ENCODE data around the gene SPRN.
"Not testable (repeated sequence)": the region's sequence is repeated elsewhere in the genome, so short reads cannot be mapped to it uniquely, and the experiment has no call there.

SPRN gene

GRCh38 chr10:133424601-133425000 is at the start of gene SPRN:
Gene SPRN (minus strand): TSS chr10:133424625. CDS start chr10:133423681, 944 bp downstream.
- peaks cover 6 to 12% of the 10 kb centered on the region in 2 donors for H3K36me3 ChIP-seq (ENCODE audit: control insufficient read depth in 2 of 2, insufficient read depth in 2 of 2, low read length in 2 of 2)

GRCh38 chr10:133474027-133474426 is 49.6 kb upstream of the SPRN start:
- H3K27ac ChIP-seq (ENCODE audit: low read depth in 2 of 2, low read length in 2 of 2), result no peak overlapping the region
- H3K27me3 ChIP-seq (ENCODE audit: control insufficient read depth in 2 of 2, insufficient read depth in 2 of 2, low read length in 2 of 2), result no peaks in the 10 kb centered on the region
- no peak overlapping the region for H3K9ac ChIP-seq (ENCODE audit: low read depth in 1 of 2, low read length in 2 of 2)
- no peak overlapping the region for H3K4me3 ChIP-seq (ENCODE audit: low read length in 2 of 2)
- no peaks in the 10 kb centered on the region for H3K9me3 ChIP-seq (ENCODE audit: control insufficient read depth in 2 of 2, low read length in 2 of 2)
- no peaks in the 10 kb centered on the region for H3K4me1 ChIP-seq (ENCODE audit: control insufficient read depth in 2 of 2, insufficient read depth in 2 of 2, low read length in 2 of 2)
- no peaks in the 10 kb centered on the region for H3K36me3 ChIP-seq (ENCODE audit: control insufficient read depth in 2 of 2, insufficient read depth in 2 of 2, low read length in 2 of 2)

More at GRCh38 chr10:133424601-133425000, at the start of gene SPRN:
- not testable (repeated sequence) for H3K27me3 ChIP-seq (ENCODE audit: control insufficient read depth in 2 of 2, insufficient read depth in 2 of 2, low read length in 2 of 2); H3K27ac ChIP-seq (ENCODE audit: low read depth in 2 of 2, low read length in 2 of 2); H3K4me1 ChIP-seq (ENCODE audit: control insufficient read depth in 2 of 2, insufficient read depth in 2 of 2, low read length in 2 of 2); H3K4me3 ChIP-seq (ENCODE audit: low read length in 2 of 2); H3K9me3 ChIP-seq (ENCODE audit: control insufficient read depth in 2 of 2, low read length in 2 of 2); H3K9ac ChIP-seq (ENCODE audit: low read depth in 1 of 2, low read length in 2 of 2)

GRCh38 chr10:133473270-133473669 is 48.8 kb upstream of the SPRN start:
- no peaks in the 10 kb centered on the region for H3K9me3 ChIP-seq (ENCODE audit: control insufficient read depth in 2 of 2, low read length in 2 of 2)
- no peak overlapping the region for H3K9ac ChIP-seq (ENCODE audit: low read depth in 1 of 2, low read length in 2 of 2)
- no peaks in the 10 kb centered on the region for H3K36me3 ChIP-seq (ENCODE audit: control insufficient read depth in 2 of 2, insufficient read depth in 2 of 2, low read length in 2 of 2)
- H3K4me1 ChIP-seq (ENCODE audit: control insufficient read depth in 2 of 2, insufficient read depth in 2 of 2, low read length in 2 of 2), result no peaks in the 10 kb centered on the region
- no peak overlapping the region for H3K27ac ChIP-seq (ENCODE audit: low read depth in 2 of 2, low read length in 2 of 2)
- H3K27me3 ChIP-seq (ENCODE audit: control insufficient read depth in 2 of 2, insufficient read depth in 2 of 2, low read length in 2 of 2), result no peaks in the 10 kb centered on the region
- H3K4me3 ChIP-seq (ENCODE audit: low read length in 2 of 2), result no peak overlapping the region

GRCh38 chr10:133471300-133472109 is 47.1 kb upstream of the SPRN start:
- no peaks in the 10 kb centered on the region for H3K36me3 ChIP-seq (ENCODE audit: control insufficient read depth in 2 of 2, insufficient read depth in 2 of 2, low read length in 2 of 2)
- H3K9ac ChIP-seq (ENCODE audit: low read depth in 1 of 2, low read length in 2 of 2), result no peak overlapping the region
- no peak overlapping the region for H3K4me3 ChIP-seq (ENCODE audit: low read length in 2 of 2)
- no peaks in the 10 kb centered on the region for H3K27me3 ChIP-seq (ENCODE audit: control insufficient read depth in 2 of 2, insufficient read depth in 2 of 2, low read length in 2 of 2)
- H3K27ac ChIP-seq (ENCODE audit: low read depth in 2 of 2, low read length in 2 of 2), result no peak overlapping the region
- no peaks in the 10 kb centered on the region for H3K9me3 ChIP-seq (ENCODE audit: control insufficient read depth in 2 of 2, low read length in 2 of 2)
- H3K4me1 ChIP-seq (ENCODE audit: control insufficient read depth in 2 of 2, insufficient read depth in 2 of 2, low read length in 2 of 2), result no peaks in the 10 kb centered on the region

GRCh38 chr10:133469205-133469604 is 44.8 kb upstream of the SPRN start:
- H3K9ac ChIP-seq (ENCODE audit: low read depth in 1 of 2, low read length in 2 of 2); H3K27ac ChIP-seq (ENCODE audit: low read depth in 2 of 2, low read length in 2 of 2); H3K4me3 ChIP-seq (ENCODE audit: low read length in 2 of 2); H3K36me3 ChIP-seq (ENCODE audit: control insufficient read depth in 2 of 2, insufficient read depth in 2 of 2, low read length in 2 of 2); H3K9me3 ChIP-seq (ENCODE audit: control insufficient read depth in 2 of 2, low read length in 2 of 2); H3K27me3 ChIP-seq (ENCODE audit: control insufficient read depth in 2 of 2, insufficient read depth in 2 of 2, low read length in 2 of 2); H3K4me1 ChIP-seq (ENCODE audit: control insufficient read depth in 2 of 2, insufficient read depth in 2 of 2, low read length in 2 of 2): not testable (repeated sequence)

- Histone ChIP-seq H3K4me3 (ENCODE audit: low read length in 2 of 2) (no peak overlapping the region), H3K9ac (ENCODE audit: low read depth in 1 of 2, low read length in 2 of 2) (no peak overlapping the region), H3K9me3 (ENCODE audit: control insufficient read depth in 2 of 2, low read length in 2 of 2) (no peaks in the 10 kb centered on the region), H3K4me1 (ENCODE audit: control insufficient read depth in 2 of 2, insufficient read depth in 2 of 2, low read length in 2 of 2) (no peaks in the 10 kb centered on the region), H3K27ac (ENCODE audit: low read depth in 2 of 2, low read length in 2 of 2) (no peak overlapping the region), H3K27me3 (ENCODE audit: control insufficient read depth in 2 of 2, insufficient read depth in 2 of 2, low read length in 2 of 2) (no peaks in the 10 kb centered on the region), H3K36me3 (ENCODE audit: control insufficient read depth in 2 of 2, insufficient read depth in 2 of 2, low read length in 2 of 2) (no peaks in the 10 kb centered on the region)
Measured at GRCh38 chr10:133467286-133467911, 43.0 kb upstream of the SPRN start.

- H3K27me3 ChIP-seq (ENCODE audit: control insufficient read depth in 2 of 2, insufficient read depth in 2 of 2, low read length in 2 of 2), result no peaks in the 10 kb centered on the region
- H3K36me3 ChIP-seq (ENCODE audit: control insufficient read depth in 2 of 2, insufficient read depth in 2 of 2, low read length in 2 of 2), result no peaks in the 10 kb centered on the region
- no peaks in the 10 kb centered on the region for H3K4me1 ChIP-seq (ENCODE audit: control insufficient read depth in 2 of 2, insufficient read depth in 2 of 2, low read length in 2 of 2)
- H3K4me3 ChIP-seq (ENCODE audit: low read length in 2 of 2), result no peak overlapping the region
- H3K27ac ChIP-seq (ENCODE audit: low read depth in 2 of 2, low read length in 2 of 2), result no peak overlapping the region
- H3K9ac ChIP-seq (ENCODE audit: low read depth in 1 of 2, low read length in 2 of 2), result no peak overlapping the region
- no peaks in the 10 kb centered on the region for H3K9me3 ChIP-seq (ENCODE audit: control insufficient read depth in 2 of 2, low read length in 2 of 2)
Measured at GRCh38 chr10:133466683-133467275, 42.4 kb upstream of the SPRN start.

- Histone ChIP-seq H3K36me3 (ENCODE audit: control insufficient read depth in 2 of 2, insufficient read depth in 2 of 2, low read length in 2 of 2) (no peaks in the 10 kb centered on the region), H3K9ac (ENCODE audit: low read depth in 1 of 2, low read length in 2 of 2) (no peak overlapping the region), H3K27ac (ENCODE audit: low read depth in 2 of 2, low read length in 2 of 2) (no peak overlapping the region)
Measured at GRCh38 chr10:133465950-133466474, 41.6 kb upstream of the SPRN start.

GRCh38 chr10:133465191-133465949 is 40.9 kb upstream of the SPRN start:
- Histone ChIP-seq H3K9ac (ENCODE audit: low read depth in 1 of 2, low read length in 2 of 2) (no peak overlapping the region), H3K4me1 (ENCODE audit: control insufficient read depth in 2 of 2, insufficient read depth in 2 of 2, low read length in 2 of 2) (no peaks in the 10 kb centered on the region), H3K27me3 (ENCODE audit: control insufficient read depth in 2 of 2, insufficient read depth in 2 of 2, low read length in 2 of 2) (no peaks in the 10 kb centered on the region), H3K9me3 (ENCODE audit: control insufficient read depth in 2 of 2, low read length in 2 of 2) (no peaks in the 10 kb centered on the region), H3K36me3 (ENCODE audit: control insufficient read depth in 2 of 2, insufficient read depth in 2 of 2, low read length in 2 of 2) (no peaks in the 10 kb centered on the region), H3K27ac (ENCODE audit: low read depth in 2 of 2, low read length in 2 of 2) (no peak overlapping the region), H3K4me3 (ENCODE audit: low read length in 2 of 2) (no peak overlapping the region)

More at GRCh38 chr10:133465950-133466474, 41.6 kb upstream of the SPRN start:
- Histone ChIP-seq H3K4me1 (ENCODE audit: control insufficient read depth in 2 of 2, insufficient read depth in 2 of 2, low read length in 2 of 2) (no peaks in the 10 kb centered on the region), H3K4me3 (ENCODE audit: low read length in 2 of 2) (no peak overlapping the region), H3K9me3 (ENCODE audit: control insufficient read depth in 2 of 2, low read length in 2 of 2) (no peaks in the 10 kb centered on the region), H3K27me3 (ENCODE audit: control insufficient read depth in 2 of 2, insufficient read depth in 2 of 2, low read length in 2 of 2) (no peaks in the 10 kb centered on the region)
